Stimulated activated naive CD8-positive, alpha-beta T cell treated with anti-CD3 and anti-CD28 coated beads, Interleukin-15, Interleukin-2, amounts not matched to agents 100 U/mL and 50 U/mL, for 24 hours (primary cell): ENCODE data around the gene EFNA4.

Experiments
- ATAC-seq: fragments of 150-1000 bp; cut with Tn5 transposase; one replicate; pipeline ENCODE4 v1.10.0; 2021
- DNase-seq: peaks from one replicate; pipeline ENCODE4 v3.0.0; 2021

EFNA4 gene

DNA sequence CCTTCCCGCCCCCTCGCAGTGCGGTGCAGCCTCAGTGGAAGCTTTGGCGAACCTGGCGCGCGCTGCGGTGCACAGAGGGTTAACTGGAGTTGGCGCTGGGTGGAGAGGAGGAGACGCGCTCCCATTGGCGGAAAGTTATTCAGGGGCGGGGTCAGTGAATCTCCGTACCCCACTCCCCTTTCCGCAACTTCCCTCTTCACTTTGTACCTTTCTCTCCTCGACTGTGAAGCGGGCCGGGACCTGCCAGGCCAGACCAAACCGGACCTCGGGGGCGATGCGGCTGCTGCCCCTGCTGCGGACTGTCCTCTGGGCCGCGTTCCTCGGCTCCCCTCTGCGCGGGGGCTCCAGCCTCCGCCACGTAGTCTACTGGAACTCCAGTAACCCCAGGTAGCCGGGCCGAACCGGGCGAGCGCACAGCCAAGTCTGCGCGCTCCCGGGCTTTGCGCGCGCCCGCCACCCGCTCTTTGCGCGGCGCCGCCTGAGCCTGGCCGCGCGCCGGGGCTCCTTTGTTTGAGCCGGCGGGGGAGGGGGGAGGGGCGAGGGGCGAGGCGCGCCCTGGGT lies at the start of gene EFNA4:
Gene EFNA4 (plus strand): TSS at position 191 of the 561 bp plus-strand sequence. CDS start 84 bp downstream, at position 275.
- ATAC-seq: peak; percentile 80
- peak; percentile 84 for DNase-seq

DNA sequence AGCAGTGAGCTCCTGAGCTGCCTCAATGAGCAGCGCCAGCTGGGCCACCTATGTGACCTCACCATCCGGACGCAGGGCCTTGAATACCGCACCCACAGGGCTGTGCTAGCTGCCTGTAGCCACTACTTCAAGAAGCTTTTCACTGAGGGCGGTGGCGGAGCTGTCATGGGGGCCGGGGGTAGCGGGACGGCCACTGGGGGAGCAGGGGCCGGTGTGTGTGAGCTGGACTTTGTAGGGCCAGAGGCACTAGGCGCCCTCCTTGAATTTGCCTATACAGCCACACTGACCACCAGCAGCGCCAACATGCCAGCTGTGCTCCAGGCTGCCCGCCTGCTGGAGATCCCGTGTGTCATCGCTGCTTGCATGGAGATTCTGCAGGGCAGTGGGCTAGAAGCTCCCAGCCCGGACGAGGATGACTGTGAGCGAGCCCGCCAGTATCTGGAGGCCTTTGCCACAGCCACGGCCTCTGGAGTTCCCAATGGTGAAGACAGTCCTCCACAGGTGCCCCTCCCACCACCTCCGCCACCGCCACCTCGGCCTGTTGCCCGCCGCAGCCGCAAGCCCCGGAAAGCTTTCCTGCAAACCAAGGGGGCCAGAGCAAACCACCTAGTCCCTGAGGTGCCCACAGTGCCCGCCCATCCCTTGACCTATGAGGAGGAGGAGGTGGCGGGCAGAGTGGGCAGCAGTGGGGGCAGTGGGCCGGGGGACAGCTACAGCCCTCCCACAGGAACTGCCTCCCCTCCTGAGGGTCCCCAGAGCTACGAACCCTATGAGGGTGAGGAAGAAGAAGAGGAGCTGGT lies 48.6 kb upstream of the EFNA4 start:
- DNase-seq: no peak
- ATAC-seq: no peak

GRCh38 chr1:155015527-155016230 lies 47.9 kb upstream of the EFNA4 start:
- no peak for ATAC-seq
- DNase-seq: no peak

DNA sequence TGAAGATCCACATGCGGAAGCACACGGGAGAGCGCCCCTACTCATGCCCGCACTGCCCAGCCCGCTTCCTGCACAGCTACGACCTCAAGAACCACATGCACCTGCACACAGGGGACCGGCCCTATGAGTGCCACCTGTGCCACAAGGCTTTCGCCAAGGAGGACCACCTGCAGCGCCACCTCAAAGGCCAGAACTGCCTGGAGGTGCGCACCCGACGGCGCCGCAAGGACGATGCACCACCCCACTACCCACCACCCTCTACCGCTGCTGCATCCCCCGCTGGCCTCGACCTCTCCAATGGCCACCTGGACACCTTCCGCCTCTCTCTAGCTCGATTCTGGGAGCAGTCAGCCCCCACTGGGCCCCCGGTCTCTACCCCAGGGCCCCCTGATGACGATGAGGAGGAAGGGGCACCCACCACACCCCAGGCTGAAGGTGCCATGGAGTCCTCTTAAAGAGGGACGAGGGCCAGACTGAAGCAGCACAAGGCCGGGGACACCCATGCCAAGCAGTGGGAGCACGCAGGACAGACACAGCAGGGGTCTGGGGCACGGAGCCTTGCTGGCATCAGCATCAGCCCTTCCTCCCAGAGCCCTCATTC lies 47.2 kb upstream of the EFNA4 start:
- ATAC-seq: no peak

DNA sequence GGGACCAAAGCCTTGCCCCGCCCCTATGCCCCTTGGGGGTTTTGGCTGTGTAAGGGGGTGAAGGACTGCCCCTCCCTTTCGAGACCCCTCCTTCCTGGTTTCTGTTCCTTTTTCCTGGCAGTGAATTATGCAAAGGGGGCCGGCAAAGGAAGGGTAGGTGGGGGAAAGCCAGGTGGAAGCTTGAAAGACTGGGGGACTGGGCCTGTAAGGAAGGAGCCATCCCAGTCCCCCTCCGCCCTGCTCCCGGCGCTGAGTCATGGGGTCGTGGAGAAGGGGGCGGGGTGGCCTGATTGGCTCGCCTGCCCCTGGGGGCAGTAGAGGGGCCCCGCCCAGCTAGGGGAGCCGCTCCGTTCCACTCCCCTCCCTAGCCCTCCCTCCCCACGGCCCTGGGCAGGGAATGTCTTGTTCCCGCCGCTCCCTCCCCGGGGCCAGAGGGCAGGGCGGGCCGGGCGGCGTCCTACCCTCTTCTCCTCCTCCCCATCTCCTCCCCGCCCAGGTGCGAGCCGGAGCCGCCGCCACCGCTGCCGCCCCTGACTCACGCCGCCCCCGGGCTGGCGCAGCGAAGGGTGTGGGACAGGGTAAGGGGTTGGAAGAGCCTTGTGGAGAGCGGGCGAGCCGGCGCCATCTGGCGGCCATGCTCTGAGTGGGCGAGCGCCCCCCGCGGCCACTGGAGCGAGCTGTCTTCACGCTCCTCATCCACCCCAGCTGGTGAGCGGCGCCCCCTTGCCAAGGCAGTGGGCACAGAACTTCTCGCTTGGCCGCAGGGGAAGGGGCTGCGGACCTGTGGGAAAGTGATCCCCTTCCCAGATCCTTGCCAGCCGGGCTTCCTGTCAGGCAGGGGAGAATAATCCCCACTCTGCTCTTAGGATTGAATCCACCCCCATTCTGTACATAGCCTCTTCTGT lies 46.2 kb upstream of the EFNA4 start:
- ATAC-seq (peak; percentile 93), DNase-seq (peak; percentile 94)

More for the DNA sequence above, 47.2 kb upstream of the EFNA4 start:
- no peak for DNase-seq

DNA sequence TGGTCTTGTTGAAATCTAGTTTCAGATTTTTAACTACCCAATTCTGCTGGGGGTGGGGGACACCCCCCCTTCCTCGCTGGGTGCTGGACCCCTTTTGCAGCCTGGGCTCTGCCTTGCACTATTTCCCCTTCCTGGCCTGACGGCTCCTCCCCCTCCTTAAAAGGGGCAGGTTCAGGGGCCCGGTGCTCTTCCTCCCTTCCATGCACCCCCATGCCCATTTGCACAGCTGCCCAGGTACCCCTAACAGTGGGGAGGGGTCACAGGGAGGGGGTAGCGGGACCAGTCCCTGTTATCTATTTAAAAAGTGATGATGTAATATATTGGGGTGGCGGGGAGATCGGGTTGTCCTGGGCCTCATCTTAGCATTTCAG lies 45.6 kb upstream of the EFNA4 start:
- no peak for DNase-seq
- ATAC-seq: no peak

- DNase-seq (no peak), ATAC-seq (no peak)
These were observed 44.8 kb upstream of the EFNA4 start for GRCh38 chr1:155018617-155019348.

DNA sequence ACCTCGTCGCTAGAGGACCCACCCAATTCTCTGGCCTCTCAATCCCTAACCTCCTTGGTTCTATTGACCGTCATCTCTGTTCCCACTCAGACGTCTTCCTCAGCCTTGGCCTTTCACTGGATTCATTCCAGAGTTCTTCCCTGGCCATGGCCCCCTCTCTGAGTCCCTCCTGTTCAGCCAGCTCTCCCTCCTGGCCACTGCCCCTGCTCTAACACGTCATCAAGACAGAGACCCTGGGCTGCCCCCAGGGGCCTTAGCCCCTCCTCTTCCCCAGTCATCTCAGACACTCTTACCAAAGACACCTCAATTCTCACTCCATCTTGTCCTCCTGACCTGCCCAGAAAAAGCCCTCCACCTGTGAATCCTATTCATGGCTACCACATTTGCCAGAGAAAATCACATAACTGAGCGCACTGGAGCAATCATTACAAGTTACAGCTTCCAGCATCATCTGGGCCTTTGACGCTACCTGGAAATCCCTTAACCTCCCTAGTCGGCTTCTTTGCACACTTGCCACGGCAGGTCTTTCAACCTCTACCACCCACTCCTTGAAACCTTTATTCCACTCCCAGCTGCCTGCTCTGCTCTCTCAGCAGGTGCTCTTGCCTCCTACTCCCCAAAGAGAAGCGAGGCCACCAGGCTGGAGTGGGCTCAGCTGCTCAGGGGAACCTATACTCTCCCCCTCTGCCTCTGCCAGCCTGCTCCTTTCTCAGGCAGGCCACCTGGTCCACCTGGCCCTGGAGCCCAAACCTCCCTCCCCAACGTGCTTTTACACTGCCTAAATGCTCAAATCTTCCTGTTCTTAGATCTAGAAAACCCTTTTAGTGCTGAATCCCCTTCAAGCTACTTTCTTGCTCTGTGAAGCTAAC lies 43.9 kb upstream of the EFNA4 start:
- ATAC-seq (no peak), DNase-seq (no peak)

GRCh38 chr1:155022136-155022926 lies 41.2 kb upstream of the EFNA4 start:
- ATAC-seq (no peak), DNase-seq (no peak)

- ATAC-seq: no peak
These were observed 40.7 kb upstream of the EFNA4 start for GRCh38 chr1:155022927-155023236.

GRCh38 chr1:155023627-155024026 lies 39.9 kb upstream of the EFNA4 start:
- ATAC-seq: no peak
- DNase-seq: no peak

More at GRCh38 chr1:155022927-155023236, 40.7 kb upstream of the EFNA4 start:
- no peak for DNase-seq

DNA sequence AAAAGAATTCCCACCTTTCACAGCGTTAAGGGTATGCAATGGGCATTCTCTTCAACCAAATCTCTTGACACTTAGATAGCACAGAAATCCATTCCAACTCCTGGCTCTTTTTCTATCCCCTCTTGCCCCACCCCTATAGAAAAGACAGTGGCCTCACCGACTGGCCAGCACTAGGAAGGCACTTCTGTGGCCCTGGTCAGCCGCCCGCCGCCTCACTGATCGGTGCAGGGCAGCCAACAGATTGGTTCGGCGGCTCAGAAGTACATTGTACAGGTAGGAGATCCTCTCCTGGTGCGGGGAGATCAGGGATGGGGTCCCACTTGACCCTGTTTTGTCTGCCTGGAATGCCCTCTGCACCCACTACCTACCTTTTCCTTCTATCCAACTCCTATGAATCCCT lies 39.2 kb upstream of the EFNA4 start:
- ATAC-seq (no peak), DNase-seq (no peak)

DNA sequence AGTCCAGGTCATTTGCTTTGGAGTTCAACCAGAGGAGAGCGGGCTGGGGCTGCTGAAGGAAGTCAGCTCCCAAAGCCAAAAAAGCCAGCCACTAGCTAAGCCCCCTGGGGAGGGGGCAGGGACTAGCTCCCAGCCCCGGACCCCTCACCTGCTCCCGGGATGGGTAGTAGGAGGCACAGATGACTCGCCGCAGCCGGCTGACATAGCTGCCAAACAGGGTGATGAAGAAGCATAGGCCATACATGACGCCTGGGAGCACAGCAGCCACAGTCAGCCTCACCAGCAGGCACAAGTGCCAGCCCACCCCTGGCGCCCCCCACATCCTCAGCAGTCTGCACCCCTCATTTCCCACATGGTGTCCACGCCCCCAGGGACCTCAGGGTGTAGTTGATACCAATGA lies 37.4 kb upstream of the EFNA4 start:
- ATAC-seq (no peak), DNase-seq (no peak)

DNA sequence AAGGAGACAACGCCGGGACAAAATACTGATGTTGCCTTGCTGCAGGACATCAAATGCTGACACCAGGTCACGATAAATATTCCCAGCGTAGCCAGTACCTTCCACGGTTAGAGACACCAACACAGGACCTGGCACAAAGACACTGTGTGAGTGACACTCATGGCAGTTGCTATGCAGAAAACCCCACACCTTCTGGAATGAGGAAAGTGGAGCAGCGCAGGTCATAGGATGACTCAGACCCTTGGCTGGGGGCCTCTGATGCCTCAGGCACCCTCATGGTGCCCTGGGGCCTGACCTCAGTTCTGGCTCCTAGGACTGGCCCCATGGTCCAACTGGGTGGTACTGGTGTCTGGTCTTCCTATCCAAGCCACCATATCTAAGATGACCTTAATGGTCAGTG lies 37.0 kb upstream of the EFNA4 start:
- DNase-seq: no peak
- peak; percentile 39 for ATAC-seq

- no peak for ATAC-seq
- DNase-seq: no peak
These were observed 33.9 kb upstream of the EFNA4 start for GRCh38 chr1:155029513-155030242.

DNA sequence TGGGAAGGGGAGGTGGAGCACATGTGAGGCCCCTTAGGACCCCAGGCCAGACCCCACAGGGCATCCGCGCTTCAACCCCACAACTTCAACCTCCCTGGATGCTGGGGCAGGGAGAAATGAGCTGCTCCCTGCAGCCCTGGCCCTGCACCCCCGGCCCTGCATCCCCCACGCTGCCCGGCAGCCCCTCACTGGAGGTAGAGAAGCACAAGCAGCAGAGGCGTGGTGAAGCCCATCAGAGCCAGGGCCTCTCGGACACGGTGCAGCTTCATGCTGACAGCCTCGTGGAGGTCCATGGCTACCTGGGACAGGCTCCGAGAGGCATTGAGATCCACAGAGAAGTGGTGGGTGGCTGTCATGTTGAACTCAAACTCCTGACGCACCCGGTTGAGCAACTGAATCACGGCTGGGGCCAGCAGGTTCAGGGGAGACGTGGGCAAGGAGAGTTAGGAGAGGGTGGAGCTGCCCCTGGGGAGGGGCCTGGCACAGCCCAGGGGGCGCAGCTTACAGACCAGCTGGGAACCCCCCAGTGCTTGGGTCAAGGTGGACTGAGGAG lies 33.2 kb upstream of the EFNA4 start:
- DNase-seq: no peak
- ATAC-seq: no peak

GRCh38 chr1:155030899-155031298 lies 32.6 kb upstream of the EFNA4 start:
- no peak for DNase-seq
- no peak for ATAC-seq

DNA sequence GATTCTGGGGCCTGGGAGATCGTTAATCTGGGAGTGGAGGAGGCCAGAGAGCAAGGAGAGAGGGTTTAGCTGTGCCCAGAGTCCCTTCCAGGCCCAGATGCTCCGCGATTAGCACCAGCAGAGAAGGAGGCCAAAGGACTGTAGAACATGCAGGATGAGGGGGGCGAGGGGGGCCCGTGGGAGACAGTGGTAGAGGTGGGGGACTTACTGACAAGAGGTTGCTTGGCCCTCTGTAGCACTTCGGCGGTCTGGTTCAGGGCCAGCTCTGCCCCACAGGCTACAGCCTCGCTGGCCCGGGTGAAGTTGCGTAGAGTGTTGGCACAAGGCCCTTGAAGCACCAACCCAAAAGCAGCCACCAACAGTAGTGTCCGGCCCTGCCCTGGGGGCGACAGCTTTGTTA lies 30.7 kb upstream of the EFNA4 start:
- ATAC-seq: no peak
- DNase-seq: no peak
